ENCODE measurements around the gene TNFRSF14. TPM values are rescaled to one million over a fixed set of nuclear protein-coding genes. Genes with fewer than 3 reads are reported as not detected.
A peak's percentile ranks its signal among the peaks of the same experiment; 100 is the strongest.

The TNFRSF14 gene
- total and polyA plus RNA-seq, 4 donors = 14.8 to 38.1 (median 29.1) TPM

GRCh38 chr1:2523191-2523890 lies 32.8 kb upstream of the TNFRSF14 start:
- TF ChIP-seq REST (IDR thresholded peaks at IDR 0.05) (no peak), HNF4A (conservative IDR thresholded peaks at IDR 0.05) (peak; percentile 14 to 39), JUND (IDR thresholded peaks at IDR 0.05) (no peak), NR2F2 (IDR thresholded peaks at IDR 0.05) (no peak), ATF3 (IDR thresholded peaks at IDR 0.05) (no peak), MAX (IDR thresholded peaks at IDR 0.05) (no peak), RAD21 (IDR thresholded peaks at IDR 0.05) (no peak), YY1 (IDR thresholded peaks at IDR 0.05) (no peak), FOXA1 (IDR thresholded peaks at IDR 0.05) (no peak), EGR1 (IDR thresholded peaks at IDR 0.05; ENCODE audit: low read depth in 2 of 2) (no peak), FOXA2 (IDR thresholded peaks at IDR 0.05) (peak; percentile 10), RXRA (IDR thresholded peaks at IDR 0.05) (peak in 1 of 2 donors; percentile 46), SP1 (IDR thresholded peaks at IDR 0.05) (peak; percentile 24), ZBTB33 (IDR thresholded peaks at IDR 0.05) (no peak), TAF1 (conservative IDR thresholded peaks at IDR 0.05) (no peak), CTCF (IDR thresholded peaks at IDR 0.05; ENCODE audit: low read depth, low read length, missing input control) (no peak), GABPA (IDR thresholded peaks at IDR 0.05 in 1 of 2, conservative IDR thresholded peaks at IDR 0.05 in 1 of 2) (no peak), HNF4G (IDR thresholded peaks at IDR 0.05) (no peak)
- WGBS = 65% methylated on average over 32 of the region's 32 CpGs
- peaks cover 5 to 28% (median 16%) of the 10 kb centered on the region in 4 donors for H3K36me3 ChIP-seq (ENCODE audit: control insufficient read depth in 4 of 4, insufficient read depth in 3 of 4, low read depth in 1 of 4, low read length in 3 of 4)
- H3K9ac ChIP-seq (ENCODE audit: low read depth in 1 of 2, low read length in 2 of 2) = no peak overlapping the region
- no peaks in the 10 kb centered on the region for H3K9me3 ChIP-seq (ENCODE audit: control insufficient read depth in 4 of 4, low read length in 3 of 4)
- no peak for DNase-seq (ENCODE audit: low spot score)
- H3K27me3 ChIP-seq (ENCODE audit: control insufficient read depth in 4 of 4, insufficient read depth in 4 of 4, low read length in 3 of 4) = no peaks in the 10 kb centered on the region
- H3K27ac ChIP-seq (ENCODE audit: low read depth in 1 of 2, low read length in 2 of 2) = peak overlapping the region; percentile 19 to 44
- H3K4me1 ChIP-seq (ENCODE audit: control insufficient read depth in 4 of 4, insufficient read depth in 4 of 4, low read length in 3 of 4) = peaks cover 34 to 58% (median 53%) of the 10 kb centered on the region in 4 donors
- H3K4me3 ChIP-seq (ENCODE audit: low read depth in 1 of 3, low read length in 3 of 3) = no peak overlapping the region
